Stomach smooth muscle (tissue), 2 donors: ENCODE results near the gene MRPL12.

ENCODE experiments used
- H3K27ac ChIP-seq: one replicate; pipeline ENCODE4 v1.7.0; 2013; ENCODE audit warnings: mild to moderate bottlenecking, low read length, inconsistent platforms
- H3K27me3 ChIP-seq, 2 donors: one replicate each; pipeline ENCODE4 v1.7.0; 2013; ENCODE audit warnings: low read length in 2 of 2; ENCODE audit not compliant: insufficient read depth in 2 of 2, control insufficient read depth in 1 of 2
- H3K36me3 ChIP-seq, 2 donors: one replicate each; pipeline ENCODE4 v1.7.0; 2013; ENCODE audit warnings: low read length in 2 of 2; ENCODE audit not compliant: control insufficient read depth in 2 of 2, insufficient read depth in 2 of 2
- H3K4me1 ChIP-seq: one replicate; pipeline ENCODE4 v1.7.0; 2013; ENCODE audit warnings: low read length; ENCODE audit not compliant: control insufficient read depth, insufficient read depth
- H3K4me3 ChIP-seq, 2 donors: one replicate each; pipeline ENCODE4 v1.7.0; 2013; ENCODE audit warnings: low read length in 2 of 2
- H3K9ac ChIP-seq, 2 donors: one replicate each; pipeline ENCODE4 v1.7.0; 2013; ENCODE audit warnings: low read length in 2 of 2, mild to moderate bottlenecking in 1 of 2
- H3K9me3 ChIP-seq, 2 donors: one replicate each; pipeline ENCODE4 v1.7.0; 2013; ENCODE audit warnings: low read length in 2 of 2; ENCODE audit not compliant: control insufficient read depth in 2 of 2
- donor health status: healthy.
- donor health status: Pancreatic carcinoma.

The MRPL12 gene

DNA sequence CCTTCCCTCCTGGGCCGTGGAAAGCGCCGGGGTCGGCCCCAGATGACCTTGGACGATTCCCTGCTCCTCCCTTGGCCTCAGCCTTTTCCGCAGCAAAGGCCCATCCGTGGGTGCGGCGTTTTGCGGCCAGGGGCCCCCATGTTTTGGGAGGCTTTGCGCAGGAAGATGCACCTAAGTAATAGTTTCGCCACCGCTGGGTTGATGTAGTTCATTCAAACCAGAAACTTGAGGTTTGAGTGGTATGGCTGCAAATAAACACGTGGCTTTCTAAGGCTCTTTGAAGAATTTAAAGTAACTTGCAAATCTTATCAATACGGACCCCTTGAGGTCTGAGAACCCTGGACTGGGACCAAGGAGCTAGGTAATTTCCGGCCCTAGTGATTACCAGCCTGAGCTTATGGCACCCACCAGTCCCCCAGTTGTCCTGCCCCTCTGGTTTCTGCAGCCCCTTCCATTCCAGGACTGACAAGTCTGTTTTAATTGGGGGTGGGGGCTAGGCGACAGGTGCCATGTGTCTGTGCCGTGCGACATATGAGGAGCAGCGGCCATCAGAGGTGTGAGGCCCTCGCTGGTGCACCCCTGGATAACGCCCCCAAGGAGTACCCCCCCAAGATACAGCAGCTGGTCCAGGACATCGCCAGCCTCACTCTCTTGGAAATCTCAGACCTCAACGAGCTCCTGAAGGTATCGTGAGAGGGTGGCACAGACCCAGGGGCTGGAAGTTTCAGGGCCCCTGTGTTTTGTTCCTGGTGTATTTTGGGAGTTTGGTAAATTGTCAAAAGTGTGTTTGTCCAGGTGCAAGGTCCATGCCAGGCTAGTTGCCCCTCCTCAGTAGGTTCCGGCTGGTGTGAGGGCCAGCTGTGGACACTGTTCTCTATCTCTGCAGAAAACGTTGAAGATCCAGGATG, 834 bp downstream of the MRPL12 start:
- Histone ChIP-seq H3K27me3 (no peaks in the 10 kb centered on the region), H3K4me1 (peaks cover 31% of the 10 kb centered on the region), H3K9ac (peak overlapping the region; percentile 96 to 98), H3K4me3 (peak overlapping the region; percentile 92 to 96), H3K36me3 (peaks cover 14 to 19% of the 10 kb centered on the region in 2 donors), H3K27ac (peak overlapping the region; percentile 88), H3K9me3 (no peaks in the 10 kb centered on the region)

DNA sequence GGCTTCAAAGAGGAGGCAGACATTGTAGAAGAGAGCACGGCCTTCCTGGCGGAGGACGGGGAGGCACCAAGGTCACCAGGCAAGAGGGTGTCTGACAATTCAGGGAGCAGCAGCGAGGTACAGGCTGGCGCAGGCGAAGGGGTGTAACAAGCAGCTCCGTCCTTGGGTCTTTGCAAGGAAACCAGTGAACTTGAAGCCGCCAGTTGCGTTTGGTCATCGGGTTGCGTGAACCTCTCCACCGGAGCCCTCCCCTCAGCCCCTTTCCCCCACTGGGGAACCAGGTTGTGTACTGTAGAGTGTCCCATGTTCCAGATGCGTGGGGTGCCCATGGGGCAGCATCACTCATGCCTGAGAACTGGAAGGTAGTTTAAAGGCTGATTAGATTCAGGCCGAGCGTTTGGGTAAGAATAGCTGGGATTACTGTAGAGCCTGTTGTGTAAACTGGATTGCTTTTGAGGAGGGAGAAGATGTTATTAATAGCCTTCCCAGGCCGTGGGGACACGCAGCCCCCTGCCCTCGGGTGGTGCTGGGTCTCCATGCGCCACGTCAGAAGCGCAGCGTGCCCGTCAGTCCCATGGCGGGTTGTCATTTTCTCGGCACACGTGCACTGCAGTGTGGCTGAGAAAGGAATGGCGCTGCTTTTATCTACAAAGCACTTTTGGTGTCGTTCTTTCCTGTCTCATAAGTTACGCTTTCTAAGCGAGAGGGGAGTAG, 2.5 kb downstream of the MRPL12 start:
- Histone ChIP-seq H3K9ac (no peak overlapping the region), H3K27ac (no peak overlapping the region), H3K27me3 (peaks cover 0 to 2% of the 10 kb centered on the region in 2 donors), H3K9me3 (no peaks in the 10 kb centered on the region), H3K36me3 (peaks cover 13 to 17% of the 10 kb centered on the region in 2 donors), H3K4me1 (peaks cover 38% of the 10 kb centered on the region), H3K4me3 (no peak overlapping the region)

DNA sequence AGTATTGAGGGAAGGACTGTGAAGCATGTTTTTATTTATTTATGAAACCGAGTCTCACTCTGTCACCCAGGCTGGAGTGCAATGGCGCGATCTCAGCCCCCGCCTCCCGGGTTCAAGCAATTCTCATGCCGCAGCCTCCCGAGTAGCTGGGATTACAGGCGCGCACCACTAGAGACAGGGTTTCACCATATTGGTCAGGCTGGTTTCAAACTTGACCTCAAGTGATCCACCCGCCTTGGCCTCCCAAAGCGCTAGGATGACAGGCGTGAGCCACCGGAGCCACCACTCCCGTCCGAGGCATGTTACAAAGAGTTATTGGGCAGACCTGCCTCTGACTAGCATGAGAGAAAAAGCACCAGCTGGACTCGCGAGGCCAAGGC, 3.1 kb downstream of the MRPL12 start:
- H3K9me3 ChIP-seq, result no peaks in the 10 kb centered on the region

DNA sequence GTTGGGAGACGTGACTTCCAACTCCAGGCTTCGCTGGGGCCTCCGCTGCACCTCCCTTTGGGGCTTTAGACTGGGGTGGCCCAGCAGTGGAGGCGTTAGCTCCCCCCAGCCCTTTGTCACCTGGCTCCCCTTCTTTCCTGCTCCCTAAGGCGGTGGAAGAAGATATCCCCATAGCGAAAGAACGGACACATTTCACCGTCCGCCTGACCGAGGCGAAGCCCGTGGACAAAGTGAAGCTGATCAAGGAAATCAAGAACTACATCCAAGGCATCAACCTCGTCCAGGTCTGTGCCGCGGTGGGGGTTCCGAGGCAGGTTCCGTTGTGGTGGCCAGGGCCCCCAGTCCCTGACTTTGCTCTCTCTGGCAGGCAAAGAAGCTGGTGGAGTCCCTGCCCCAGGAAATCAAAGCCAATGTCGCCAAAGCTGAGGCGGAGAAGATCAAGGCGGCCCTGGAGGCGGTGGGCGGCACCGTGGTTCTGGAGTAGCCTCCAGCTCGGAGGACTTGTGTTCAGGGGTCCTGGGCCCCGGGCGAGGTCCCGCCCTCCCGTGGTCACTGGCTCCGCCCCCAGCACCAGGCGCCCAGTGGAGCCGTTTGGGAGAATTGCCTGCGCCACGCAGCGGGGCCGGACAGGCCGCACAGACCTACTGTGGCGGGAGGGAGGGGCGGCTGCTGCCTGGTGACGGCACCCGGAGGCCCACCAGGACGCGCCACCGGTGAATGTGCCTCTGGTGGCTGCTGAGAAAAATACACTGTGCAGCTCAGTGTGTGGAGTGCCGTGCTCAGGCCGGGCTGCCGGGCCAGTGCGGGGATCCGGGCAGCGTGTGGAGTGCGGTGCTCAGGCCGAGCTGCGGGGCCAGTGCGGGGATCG, 3.8 kb downstream of the MRPL12 start:
- Histone ChIP-seq H3K36me3 (peaks cover 10% of the 10 kb centered on the region in 2 donors), H3K9ac (no peak overlapping the region), H3K4me1 (peaks cover 39% of the 10 kb centered on the region), H3K9me3 (no peaks in the 10 kb centered on the region), H3K4me3 (no peak overlapping the region), H3K27ac (no peak overlapping the region), H3K27me3 (peaks cover 0 to 6% of the 10 kb centered on the region in 2 donors)

More for the DNA sequence above, 3.1 kb downstream of the MRPL12 start:
- H3K36me3 ChIP-seq, result peaks cover 13 to 14% of the 10 kb centered on the region in 2 donors
- H3K9ac ChIP-seq, result no peak overlapping the region
- no peak overlapping the region for H3K27ac ChIP-seq
- H3K4me3 ChIP-seq, result no peak overlapping the region
- peaks cover 40% of the 10 kb centered on the region for H3K4me1 ChIP-seq
- peaks cover 0 to 6% of the 10 kb centered on the region in 2 donors for H3K27me3 ChIP-seq

DNA sequence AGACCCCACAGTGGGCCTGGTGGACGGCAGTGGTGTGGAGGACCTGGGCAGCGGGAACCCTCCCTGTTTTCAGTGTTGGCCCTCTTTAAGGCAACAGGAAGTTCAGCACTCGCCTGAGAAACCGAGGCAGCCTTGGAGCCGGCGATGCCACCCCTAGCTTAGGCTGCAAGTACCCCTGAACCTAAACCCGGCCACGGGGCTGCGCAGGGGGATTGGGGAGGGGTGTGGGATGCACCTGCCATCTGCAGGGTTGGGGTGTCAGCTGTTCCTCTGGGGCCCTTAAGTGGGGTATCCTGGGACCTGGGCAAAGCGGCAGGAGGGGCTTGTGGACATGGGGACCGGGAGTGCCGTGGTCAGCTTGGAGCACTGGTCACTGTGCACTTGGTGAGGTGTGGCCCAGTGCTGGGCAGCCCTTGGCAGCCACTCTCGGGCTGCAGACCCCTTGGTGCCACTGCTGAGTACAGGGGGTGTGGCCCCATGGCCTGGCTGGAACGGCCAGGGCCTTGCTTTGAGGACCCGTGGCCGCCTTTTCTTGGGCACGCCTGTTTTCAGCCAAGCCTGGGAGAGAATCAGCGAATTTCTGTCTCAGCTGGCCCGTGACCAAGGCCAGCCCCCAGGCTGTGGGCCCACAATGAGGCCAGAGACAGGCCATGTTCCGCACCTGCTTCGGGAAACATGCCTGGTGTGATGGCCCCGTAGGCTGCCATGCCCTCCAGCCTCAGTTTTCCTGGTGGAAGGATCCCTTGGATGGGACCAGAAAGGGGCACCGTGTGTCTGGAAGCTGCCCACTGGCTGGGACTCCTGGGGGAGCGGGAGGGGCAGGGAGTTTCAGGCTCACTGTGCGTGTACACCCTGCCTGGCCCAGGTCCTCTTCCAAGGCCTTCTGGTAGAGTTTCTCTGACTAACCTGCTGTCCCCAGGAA, 4.8 kb downstream of the MRPL12 start:
- peaks cover 10% of the 10 kb centered on the region in 2 donors for H3K36me3 ChIP-seq

DNA sequence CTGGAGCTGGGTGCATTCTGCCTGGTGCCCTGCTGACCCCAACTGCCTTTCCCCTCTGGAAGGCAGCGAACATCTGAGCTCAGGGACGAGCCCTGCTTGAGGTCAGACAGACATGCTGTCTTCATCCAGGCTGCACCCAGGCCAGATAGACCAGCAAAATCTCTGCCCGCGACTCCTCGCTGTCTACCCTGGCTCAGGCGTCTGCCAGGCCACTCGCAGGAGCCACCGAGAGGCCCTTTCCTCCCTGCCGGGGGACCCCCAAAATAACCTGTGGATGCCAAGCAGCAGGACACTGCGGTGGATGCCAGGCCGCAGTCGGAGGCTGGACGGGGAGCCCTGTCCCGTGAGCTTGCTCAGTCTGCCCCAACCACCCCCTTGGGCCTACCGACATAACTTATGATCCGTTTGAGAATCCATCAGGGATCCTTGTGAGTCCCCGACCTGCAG, 5.6 kb downstream of the MRPL12 start:
- H3K27me3 ChIP-seq, result peaks cover 0 to 6% of the 10 kb centered on the region in 2 donors
- H3K36me3 ChIP-seq, result peaks cover 10% of the 10 kb centered on the region in 2 donors
- no peak overlapping the region for H3K27ac ChIP-seq
- H3K9ac ChIP-seq, result no peak overlapping the region
- H3K4me3 ChIP-seq, result no peak overlapping the region
- no peaks in the 10 kb centered on the region for H3K9me3 ChIP-seq
- peaks cover 40% of the 10 kb centered on the region for H3K4me1 ChIP-seq

More for the DNA sequence above, 4.8 kb downstream of the MRPL12 start:
- H3K27ac ChIP-seq, result no peak overlapping the region
- no peak overlapping the region for H3K4me3 ChIP-seq
- H3K4me1 ChIP-seq, result peaks cover 38% of the 10 kb centered on the region
- no peak overlapping the region for H3K9ac ChIP-seq
- no peaks in the 10 kb centered on the region for H3K9me3 ChIP-seq
- H3K27me3 ChIP-seq, result peaks cover 0 to 6% of the 10 kb centered on the region in 2 donors

DNA sequence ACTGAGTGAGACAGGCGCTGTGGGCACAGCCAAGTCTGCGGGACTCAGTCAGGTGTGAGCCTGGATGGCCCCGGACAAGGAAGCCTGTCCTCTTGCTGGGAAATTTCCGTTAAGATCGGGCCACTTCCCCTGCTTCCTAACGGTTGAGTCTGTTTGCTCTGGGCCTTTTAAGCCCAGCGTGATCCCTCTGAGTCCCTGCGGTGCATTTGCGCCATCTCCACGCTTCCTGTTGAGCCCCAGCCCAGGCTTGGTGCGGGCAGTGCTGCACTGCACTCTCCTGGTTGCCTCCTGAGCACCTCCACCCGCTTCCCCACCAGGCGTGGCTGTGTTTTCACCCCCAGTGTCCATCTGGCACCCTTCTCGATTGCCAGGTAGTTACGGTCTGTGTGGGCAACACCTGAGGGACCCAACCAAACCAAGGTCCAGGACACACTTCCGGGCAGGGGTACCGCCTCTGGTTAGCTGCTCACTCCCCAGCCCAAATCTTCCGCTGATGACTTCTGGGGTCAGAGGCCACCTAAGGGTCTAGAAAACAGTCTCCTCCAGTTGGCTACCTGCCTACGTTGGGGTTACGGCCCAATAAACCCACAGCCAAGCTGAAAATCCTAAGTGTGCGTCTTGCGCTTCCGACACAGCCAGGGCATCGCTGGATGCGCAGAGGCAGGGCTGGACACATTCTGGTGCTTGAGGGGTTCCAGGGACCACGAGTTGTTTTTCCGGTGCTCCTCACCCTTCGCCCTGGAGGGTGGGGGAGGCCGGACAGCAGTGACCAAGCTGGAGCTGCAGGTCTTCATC, 7.5 kb downstream of the MRPL12 start:
- Histone ChIP-seq H3K4me1 (peaks cover 30% of the 10 kb centered on the region), H3K9me3 (no peaks in the 10 kb centered on the region), H3K9ac (peak overlapping the region in 1 of 2 donors; percentile 36), H3K27me3 (peaks cover 0 to 6% of the 10 kb centered on the region in 2 donors), H3K36me3 (peaks cover 5 to 6% of the 10 kb centered on the region in 2 donors), H3K27ac (no peak overlapping the region), H3K4me3 (peak overlapping the region in 1 of 2 donors; percentile 75)

DNA sequence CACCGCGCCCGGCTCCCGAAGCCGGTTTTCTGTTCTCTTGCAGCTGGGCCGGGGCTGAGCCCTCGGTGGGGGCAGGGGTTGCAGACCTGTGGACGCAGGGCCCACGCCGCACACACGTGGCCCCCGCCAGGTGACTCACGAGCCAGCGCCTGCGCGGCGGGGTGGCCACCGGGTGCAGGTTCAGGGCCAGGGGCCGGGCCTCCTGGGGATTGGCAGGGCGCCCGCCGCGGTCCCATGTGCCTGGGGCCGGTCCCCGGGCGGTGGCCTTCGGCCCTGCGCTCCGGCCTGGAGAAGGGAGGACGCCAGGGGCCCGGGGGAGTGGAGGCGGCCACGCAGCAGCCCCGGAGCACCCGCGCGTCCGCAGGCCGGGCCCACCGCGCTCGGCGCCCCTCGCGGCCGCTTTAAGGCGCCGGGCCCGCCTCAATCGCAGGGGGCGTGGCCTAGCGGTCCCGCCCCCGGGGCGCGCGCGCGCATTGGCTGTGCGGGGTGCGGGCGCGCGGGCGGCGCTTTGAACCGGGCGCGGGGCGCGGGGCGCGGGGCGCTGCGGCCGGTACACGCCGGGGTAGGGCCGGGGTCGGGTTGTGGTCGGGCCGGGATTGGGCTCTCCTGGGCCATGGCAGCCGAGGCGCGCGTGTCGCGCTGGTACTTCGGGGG, 8.8 kb downstream of the MRPL12 start, which contains the start of gene SLC25A10:
Gene SLC25A10, plus strand, starts transcription at position 471 of the 654 bp plus-strand sequence. Its CDS starts 143 bp downstream, at position 614.
- no peak within 1 kb of the TSS for H3K27ac ChIP-seq
- peaks cover 0 to 6% of the 10 kb centered on the region in 2 donors for H3K27me3 ChIP-seq
- peak within 1 kb of the TSS; percentile 43 to 75 for H3K4me3 ChIP-seq
- H3K9me3 ChIP-seq, result no peaks in the 10 kb centered on the region
- H3K9ac ChIP-seq, result peak within 1 kb of the TSS; percentile 33 to 58
- peaks cover 0 to under 1% of the 10 kb centered on the region in 2 donors for H3K36me3 ChIP-seq
- H3K4me1 ChIP-seq, result peaks cover 30% of the 10 kb centered on the region
